Measurements from ENCODE around the gene OR8B8. TPM values are rescaled to one million over a fixed set of nuclear protein-coding genes. Genes with fewer than 3 reads are reported as not detected.
A peak's percentile ranks its signal among the peaks of the same experiment; 100 is the strongest.

Gene OR8B8
- total RNA-seq, 1 experiment from 2014 or later, result not detected

DNA sequence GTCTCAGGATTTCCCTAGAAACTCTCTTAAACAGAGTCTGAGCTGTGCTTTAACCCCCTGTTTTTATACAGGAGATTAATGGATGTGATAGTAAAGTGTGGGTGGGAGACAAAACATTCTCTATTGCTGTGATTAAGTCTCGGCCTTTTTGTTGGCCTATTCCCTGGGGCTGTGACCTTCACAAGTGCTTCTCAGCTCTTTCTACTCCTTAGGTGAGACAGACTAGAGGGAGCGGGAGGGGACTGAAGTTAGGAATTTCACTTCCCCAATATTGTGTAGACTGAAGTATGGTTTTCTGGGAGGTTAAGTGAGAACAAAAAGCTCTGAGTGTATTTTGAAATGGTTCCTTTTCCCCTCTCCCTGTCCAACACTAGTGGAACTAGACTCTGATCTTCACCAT, 29.8 kb upstream of the OR8B8 start:
- Histone ChIP-seq H3K27me3 (ENCODE audit: insufficient read depth, low read length) (peaks cover 55% of the 10 kb centered on the region), H2AFZ (ENCODE audit: low read depth, low read length, poor library complexity, severe bottlenecking) (no peak overlapping the region), H3K4me3 (replicated peaks in 1 of 2; ENCODE audit: low read depth in 1 of 2, low read length in 2 of 2) (no peak overlapping the region), H3K9me3 (ENCODE audit: control insufficient read depth in 1 of 2, insufficient read depth in 1 of 2, low read depth in 1 of 2, low read length in 2 of 2) (no peaks in the 10 kb centered on the region), H3K79me2 (ENCODE audit: insufficient read depth, low read length) (no peaks in the 10 kb centered on the region), H3K27ac (ENCODE audit: low read depth, low read length) (no peak overlapping the region), H3K9ac (ENCODE audit: low read length) (no peak overlapping the region), H4K20me1 (ENCODE audit: insufficient read depth) (no peaks in the 10 kb centered on the region), H3K36me3 (ENCODE audit: control insufficient read depth in 1 of 2, insufficient read depth in 2 of 2, low read length in 2 of 2) (no peaks in the 10 kb centered on the region), H3K4me1 (ENCODE audit: control insufficient read depth in 1 of 2, insufficient read depth in 2 of 2, low read length in 2 of 2) (no peaks in the 10 kb centered on the region), H3K9me2 (ENCODE audit: insufficient read depth) (no peaks in the 10 kb centered on the region), H3K4me2 (ENCODE audit: low read length) (no peak overlapping the region)
- intact Hi-C loops (cut with micrococcal nuclease), result no loop called here
- POLR2A ChIA-PET, result no interaction called here
- 0 out of 2 replicates have a peak, but pooled peaks have one; percentile 60 for TF ChIP-seq EZH2 (IDR thresholded peaks at IDR 0.05)
- TF ChIP-seq SP1 (IDR thresholded peaks at IDR 0.05; ENCODE audit: low read depth), result no peak
- no peak for TF ChIP-seq JUND (IDR thresholded peaks at IDR 0.05)
- no peak for TF ChIP-seq ZBTB33 (IDR thresholded peaks at IDR 0.05; ENCODE audit: extremely low read depth, insufficient replicate concordance, low read length)
- TF ChIP-seq POLR2AphosphoS5 (IDR thresholded peaks at IDR 0.05; ENCODE audit: low read depth, low read length), result no peak
- no peak for TF ChIP-seq TCF7L2 (IDR thresholded peaks at IDR 0.05; ENCODE audit: borderline replicate concordance, extremely low read depth, insufficient read depth, insufficient read length)
- CTCF ChIA-PET, result no interaction called here
- DNase-seq (ENCODE audit: low read depth, low spot score) (no peak), ATAC-seq (no peak)
- BruUV-seq (replicated peaks), result no TSS peak
- RAD21 ChIA-PET (ENCODE audit: low non-redundant PET in 1 of 2, low total read pairs in 2 of 2, uncharacterized antibody in 2 of 2, unreplicated experiment in 2 of 2), result no interaction called here

DNA sequence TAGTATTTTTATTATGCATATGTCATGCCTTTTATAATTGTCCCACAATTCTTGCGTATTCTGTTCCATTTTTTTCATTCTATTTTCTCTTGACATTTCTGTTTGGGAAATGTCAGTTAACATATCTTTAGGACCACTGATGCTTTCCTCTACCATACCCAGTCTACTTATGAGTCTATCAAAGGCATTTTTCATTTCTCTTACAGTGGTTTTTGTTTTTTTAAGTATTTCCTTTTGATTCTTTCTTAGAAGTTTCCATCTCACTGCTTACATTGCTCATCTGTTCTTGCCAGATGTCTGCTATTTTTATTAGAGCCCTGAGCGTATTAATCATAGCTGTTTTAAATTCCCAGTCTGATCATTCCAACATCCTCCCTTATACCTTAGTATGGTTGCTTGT, 29.3 kb upstream of the OR8B8 start:
- no TSS peak for BruUV-seq (replicated peaks)
- Histone ChIP-seq H3K27me3 (ENCODE audit: insufficient read depth, low read length) (peaks cover 60% of the 10 kb centered on the region), H3K9me2 (ENCODE audit: insufficient read depth) (no peaks in the 10 kb centered on the region), H3K27ac (ENCODE audit: low read depth, low read length) (no peak overlapping the region), H3K9me3 (ENCODE audit: control insufficient read depth in 1 of 2, insufficient read depth in 1 of 2, low read depth in 1 of 2, low read length in 2 of 2) (no peaks in the 10 kb centered on the region), H3K9ac (ENCODE audit: low read length) (no peak overlapping the region), H3K4me1 (ENCODE audit: control insufficient read depth in 1 of 2, insufficient read depth in 2 of 2, low read length in 2 of 2) (no peaks in the 10 kb centered on the region), H4K20me1 (ENCODE audit: insufficient read depth) (no peaks in the 10 kb centered on the region), H3K4me2 (ENCODE audit: low read length) (no peak overlapping the region), H3K36me3 (ENCODE audit: control insufficient read depth in 1 of 2, insufficient read depth in 2 of 2, low read length in 2 of 2) (no peaks in the 10 kb centered on the region), H3K79me2 (ENCODE audit: insufficient read depth, low read length) (no peaks in the 10 kb centered on the region), H2AFZ (ENCODE audit: low read depth, low read length, poor library complexity, severe bottlenecking) (no peak overlapping the region), H3K4me3 (replicated peaks in 1 of 2; ENCODE audit: low read depth in 1 of 2, low read length in 2 of 2) (no peak overlapping the region)
- intact Hi-C loops (cut with micrococcal nuclease), result no loop called here
- DNase-seq (ENCODE audit: low read depth, low spot score) (no peak), ATAC-seq (no peak)
- no peak for TF ChIP-seq FOSL1 (IDR thresholded peaks at IDR 0.05; ENCODE audit: low read depth)
- TF ChIP-seq POLR2A (IDR thresholded peaks at IDR 0.05; ENCODE audit: borderline replicate concordance, extremely low read depth, insufficient read depth, insufficient read length), result no peak
- no peak for TF ChIP-seq RAD21 (IDR thresholded peaks at IDR 0.05; ENCODE audit: low read depth)
- TF ChIP-seq ATF3 (IDR thresholded peaks at IDR 0.05), result no peak
- no peak for TF ChIP-seq YY1 (IDR thresholded peaks at IDR 0.05; ENCODE audit: extremely low read depth, insufficient replicate concordance, low read depth, low read length)
- no peak for TF ChIP-seq SIN3A (IDR thresholded peaks at IDR 0.05; ENCODE audit: low read depth)
- TF ChIP-seq POLR2AphosphoS5 (IDR thresholded peaks at IDR 0.05; ENCODE audit: low read depth, low read length), result no peak
- TF ChIP-seq ZFX (IDR thresholded peaks at IDR 0.05), result no peak
- TF ChIP-seq EZH2phosphoT487 (IDR thresholded peaks at IDR 0.05; ENCODE audit: borderline replicate concordance), result no peak
- no peak for TF ChIP-seq TCF7L2 (IDR thresholded peaks at IDR 0.05; ENCODE audit: borderline replicate concordance, extremely low read depth, insufficient read depth, insufficient read length)
- CTCF ChIA-PET, result no interaction called here
- POLR2A ChIA-PET, result no interaction called here
- RAD21 ChIA-PET (ENCODE audit: low non-redundant PET in 1 of 2, low total read pairs in 2 of 2, uncharacterized antibody in 2 of 2, unreplicated experiment in 2 of 2), result no interaction called here

Measured in HCT116 (cell line).